SK-N-SH treated with all-trans-retinoic acid at 6 μM for 48 hours (cell line): ENCODE results near the gene GEMIN7.

Experiments used
- CREB5 ChIP-seq: fragments of 250-450 bp; sonication (Bioruptor Pico); IDR thresholded peaks from 2 replicates; pipeline ENCODE4 v1.5.1; 2020; ENCODE audit warnings: low read depth, mild to moderate bottlenecking, moderate library complexity
- SNAI2 ChIP-seq: fragments of 250-450 bp; sonication (Bioruptor Pico); IDR thresholded peaks from 2 replicates; pipeline ENCODE4 v1.5.0; 2020; ENCODE audit warnings: mild to moderate bottlenecking, moderate library complexity

DNA sequence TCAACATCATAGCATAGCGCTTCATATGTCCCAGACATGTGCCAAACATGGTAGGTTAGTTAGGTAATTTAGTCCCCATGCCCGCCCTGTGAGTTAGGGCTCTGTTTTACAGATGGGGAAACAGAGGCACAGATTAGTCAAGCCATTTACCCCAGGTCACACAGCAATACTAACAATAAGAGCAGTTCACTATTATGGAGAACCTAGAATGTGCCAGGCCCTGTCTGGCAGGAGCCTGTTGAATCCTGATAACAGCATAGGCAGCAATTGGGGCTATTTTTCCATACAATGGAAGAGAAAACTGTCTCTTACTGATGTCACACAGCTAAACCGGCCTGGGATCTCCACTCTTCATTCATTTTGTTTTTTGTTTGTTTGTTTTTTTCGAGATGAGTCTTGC is 7.4 kb downstream of the GEMIN7 start:
- TF ChIP-seq SNAI2 (CRISPR knock-in tag), result no peak
- no peak for TF ChIP-seq CREB5 (CRISPR knock-in tag)
